Activated gamma-delta T cell treated with Interleukin-2 at 50 U/mL for 16 hours (primary cell): ENCODE results near the gene SLC9A9.
A peak's percentile ranks its signal among the peaks of the same experiment; 100 is the strongest.

Experiments used
- DNase-seq: peaks from one replicate; pipeline ENCODE4 v3.0.0-alpha.2; 2020

SLC9A9 gene

GRCh38 chr3:143676747-143677146, 171.5 kb downstream of the SLC9A9 start:
- no peak for DNase-seq

- no peak for DNase-seq
Observed at GRCh38 chr3:143676021-143676420, 172.2 kb downstream of the SLC9A9 start.

GRCh38 chr3:143674100-143674968, 173.9 kb downstream of the SLC9A9 start:
- peak; percentile 76 for DNase-seq

- no peak for DNase-seq
Observed at GRCh38 chr3:143672396-143673165, 175.7 kb downstream of the SLC9A9 start.

GRCh38 chr3:143671626-143672025, 176.6 kb downstream of the SLC9A9 start:
- no peak for DNase-seq

GRCh38 chr3:143668924-143669790, 179.1 kb downstream of the SLC9A9 start:
- DNase-seq, result no peak

GRCh38 chr3:143668385-143668784, 179.9 kb downstream of the SLC9A9 start:
- DNase-seq, result no peak

- no peak for DNase-seq
Observed at GRCh38 chr3:143661677-143662076, 186.6 kb downstream of the SLC9A9 start.

- DNase-seq, result no peak
Observed at GRCh38 chr3:143658861-143659260, 189.4 kb downstream of the SLC9A9 start.

GRCh38 chr3:143658116-143658515, 190.2 kb downstream of the SLC9A9 start:
- DNase-seq, result no peak

GRCh38 chr3:143657391-143657790, 190.9 kb downstream of the SLC9A9 start:
- DNase-seq, result no peak

- DNase-seq, result no peak
Observed at GRCh38 chr3:143654906-143655305, 193.4 kb downstream of the SLC9A9 start.

GRCh38 chr3:143653935-143654334, 194.3 kb downstream of the SLC9A9 start:
- DNase-seq, result no peak

GRCh38 chr3:143653493-143653892, 194.8 kb downstream of the SLC9A9 start:
- no peak for DNase-seq

GRCh38 chr3:143652118-143652517, 196.2 kb downstream of the SLC9A9 start:
- no peak for DNase-seq

GRCh38 chr3:143650827-143651226, 197.4 kb downstream of the SLC9A9 start:
- no peak for DNase-seq

- no peak for DNase-seq
Observed at GRCh38 chr3:143650120-143650519, 198.1 kb downstream of the SLC9A9 start.

GRCh38 chr3:143648708-143649107, 199.6 kb downstream of the SLC9A9 start:
- no peak for DNase-seq

- DNase-seq, result no peak
Observed at GRCh38 chr3:143648218-143648617, 200.1 kb downstream of the SLC9A9 start.

- peak; percentile 7 for DNase-seq
Observed at GRCh38 chr3:143644370-143645089, 203.7 kb downstream of the SLC9A9 start.

- DNase-seq, result no peak
Observed at GRCh38 chr3:143643905-143644304, 204.4 kb downstream of the SLC9A9 start.

- no peak for DNase-seq
Observed at GRCh38 chr3:143640774-143641173, 207.5 kb downstream of the SLC9A9 start.
